Measurements from ENCODE around the gene GMPS. TPM values are rescaled to one million over a fixed set of nuclear protein-coding genes. Genes with fewer than 3 reads are reported as not detected.

GMPS gene
- total RNA-seq, 3 donors from 2014 or later = 20.2 to 44.7 (median 35.4) TPM

DNA sequence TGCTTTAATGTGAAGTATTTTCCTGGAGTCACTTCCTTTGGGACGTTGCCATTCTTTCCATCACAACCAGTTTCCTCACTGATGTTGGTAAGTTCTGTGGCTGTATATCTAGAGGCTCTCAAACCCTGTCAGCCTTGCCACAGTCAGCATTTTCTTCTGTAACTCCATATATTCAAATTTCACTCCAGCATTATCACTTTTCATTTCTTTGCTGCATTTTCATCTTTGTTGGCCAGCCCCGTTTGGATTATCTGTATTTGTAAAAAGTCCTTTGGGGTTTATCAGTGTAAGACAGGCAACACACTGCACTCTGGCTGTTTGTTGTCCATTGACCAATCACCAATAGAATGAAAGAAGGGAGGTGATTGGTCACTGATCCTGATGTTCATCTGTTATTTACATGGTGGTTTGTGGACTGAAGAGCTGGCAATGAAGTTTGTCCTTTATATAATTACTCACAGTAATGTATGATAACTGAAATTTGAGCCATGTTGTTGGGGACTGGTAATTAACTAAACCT lies 20.3 kb downstream of the GMPS start:
- peak; percentile 45 for ATAC-seq
- intact Hi-C loops (cut with DNase I, micrococcal nuclease) = no loop called here

DNA sequence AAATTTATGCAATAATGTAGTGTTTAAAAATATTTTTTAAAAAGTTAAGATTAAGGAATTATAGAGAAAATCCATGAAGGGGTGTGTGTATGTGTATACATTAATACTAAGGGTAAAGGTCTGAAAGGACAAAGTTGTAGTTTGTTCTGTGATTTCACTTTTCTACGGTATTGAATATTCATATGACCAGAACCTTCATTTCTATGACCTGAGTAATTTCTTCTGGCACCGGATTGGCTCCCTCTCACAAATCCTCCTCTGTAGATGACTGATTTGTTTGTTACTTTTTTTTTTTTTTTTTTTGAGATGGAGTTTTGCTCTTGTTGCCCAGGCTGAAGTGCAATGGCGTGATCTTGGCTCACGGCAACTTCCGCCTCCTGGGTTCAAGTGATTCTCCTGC lies 20.9 kb downstream of the GMPS start:
- DNase-seq = no peak
- peaks cover 8% of the 10 kb centered on the region for H3K4me1 ChIP-seq (ENCODE audit: low read depth)
- TF ChIP-seq, protein P1, sequence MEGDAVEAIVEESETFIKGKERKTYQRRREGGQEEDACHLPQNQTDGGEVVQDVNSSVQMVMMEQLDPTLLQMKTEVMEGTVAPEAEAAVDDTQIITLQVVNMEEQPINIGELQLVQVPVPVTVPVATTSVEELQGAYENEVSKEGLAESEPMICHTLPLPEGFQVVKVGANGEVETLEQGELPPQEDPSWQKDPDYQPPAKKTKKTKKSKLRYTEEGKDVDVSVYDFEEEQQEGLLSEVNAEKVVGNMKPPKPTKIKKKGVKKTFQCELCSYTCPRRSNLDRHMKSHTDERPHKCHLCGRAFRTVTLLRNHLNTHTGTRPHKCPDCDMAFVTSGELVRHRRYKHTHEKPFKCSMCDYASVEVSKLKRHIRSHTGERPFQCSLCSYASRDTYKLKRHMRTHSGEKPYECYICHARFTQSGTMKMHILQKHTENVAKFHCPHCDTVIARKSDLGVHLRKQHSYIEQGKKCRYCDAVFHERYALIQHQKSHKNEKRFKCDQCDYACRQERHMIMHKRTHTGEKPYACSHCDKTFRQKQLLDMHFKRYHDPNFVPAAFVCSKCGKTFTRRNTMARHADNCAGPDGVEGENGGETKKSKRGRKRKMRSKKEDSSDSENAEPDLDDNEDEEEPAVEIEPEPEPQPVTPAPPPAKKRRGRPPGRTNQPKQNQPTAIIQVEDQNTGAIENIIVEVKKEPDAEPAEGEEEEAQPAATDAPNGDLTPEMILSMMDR (IDR thresholded peaks at IDR 0.05) = no peak
- intact Hi-C loops (cut with DNase I, micrococcal nuclease) = no loop called here
- no peak for ATAC-seq
- no peaks in the 10 kb centered on the region for H3K9me3 ChIP-seq
- no peak overlapping the region for H3K4me3 ChIP-seq
- H3K36me3 ChIP-seq (ENCODE audit: low read depth) = no peaks in the 10 kb centered on the region

More for the DNA sequence above, 20.3 kb downstream of the GMPS start:
- Histone ChIP-seq H3K9me3 (no peaks in the 10 kb centered on the region), H3K4me1 (ENCODE audit: low read depth) (peaks cover 8% of the 10 kb centered on the region), H3K36me3 (ENCODE audit: low read depth) (no peaks in the 10 kb centered on the region), H3K4me3 (no peak overlapping the region)
- TF ChIP-seq, protein P1 (IDR thresholded peaks at IDR 0.05) = no peak
- DNase-seq = no peak

DNA sequence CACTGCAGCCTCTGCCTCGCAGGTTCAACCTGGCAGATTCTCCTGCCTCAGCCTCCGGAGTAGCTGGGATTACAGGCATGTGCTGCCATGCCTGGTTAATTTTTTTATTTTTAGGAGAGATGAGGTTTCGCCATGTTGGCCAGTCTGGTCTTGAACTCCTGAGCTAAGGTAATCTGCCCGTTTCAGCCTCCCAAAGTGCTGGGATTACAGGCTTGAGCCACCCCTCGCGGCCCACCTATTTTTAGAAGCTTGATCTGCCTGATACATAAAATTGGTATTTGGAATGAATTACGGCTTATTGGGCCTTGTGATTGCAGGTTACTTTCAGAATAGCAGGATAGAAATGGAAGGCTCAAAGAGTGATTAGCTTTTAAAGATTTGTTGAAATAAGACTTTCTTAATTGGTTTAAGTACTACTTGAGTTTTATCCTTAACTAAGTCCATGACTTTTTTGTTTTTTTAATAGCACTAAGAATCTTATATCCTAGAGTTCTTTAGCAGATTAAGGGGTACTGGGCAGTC lies 25.0 kb downstream of the GMPS start:
- Histone ChIP-seq H3K4me3 (no peak overlapping the region), H3K9me3 (no peaks in the 10 kb centered on the region), H3K4me1 (ENCODE audit: low read depth) (peaks cover 5% of the 10 kb centered on the region), H3K36me3 (ENCODE audit: low read depth) (no peaks in the 10 kb centered on the region)
- TF ChIP-seq, protein P1 (IDR thresholded peaks at IDR 0.05) = no peak
- intact Hi-C loops (cut with DNase I, micrococcal nuclease) = no loop called here
- DNase-seq = no peak
- no peak for ATAC-seq

DNA sequence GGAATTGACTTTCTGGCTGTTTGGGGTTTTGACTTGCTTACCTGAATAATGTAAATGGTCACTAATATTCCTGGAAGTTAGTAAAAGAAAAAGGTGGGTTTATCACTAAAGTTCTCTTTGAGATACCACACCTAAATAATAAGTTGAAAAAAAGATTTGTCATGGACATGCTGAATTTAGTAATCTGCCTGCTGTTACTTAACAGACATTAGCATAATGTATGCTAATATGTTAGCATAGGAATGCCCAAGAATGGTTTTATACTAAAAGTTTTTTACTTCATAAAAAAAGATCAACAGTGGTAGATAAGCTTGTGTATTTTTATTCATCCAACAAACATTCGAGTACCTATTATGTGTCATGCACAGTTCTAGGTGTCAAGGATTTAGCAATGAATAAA lies 36.5 kb downstream of the GMPS start:
- intact Hi-C loops (cut with DNase I, micrococcal nuclease) = no loop called here
- DNase-seq (no peak), ATAC-seq (no peak)
- H3K9me3 ChIP-seq = no peaks in the 10 kb centered on the region
- no peak overlapping the region for H3K4me3 ChIP-seq
- H3K36me3 ChIP-seq (ENCODE audit: low read depth) = no peaks in the 10 kb centered on the region
- H3K4me1 ChIP-seq (ENCODE audit: low read depth) = no peaks in the 10 kb centered on the region
- TF ChIP-seq, protein P1 (IDR thresholded peaks at IDR 0.05) = no peak

DNA sequence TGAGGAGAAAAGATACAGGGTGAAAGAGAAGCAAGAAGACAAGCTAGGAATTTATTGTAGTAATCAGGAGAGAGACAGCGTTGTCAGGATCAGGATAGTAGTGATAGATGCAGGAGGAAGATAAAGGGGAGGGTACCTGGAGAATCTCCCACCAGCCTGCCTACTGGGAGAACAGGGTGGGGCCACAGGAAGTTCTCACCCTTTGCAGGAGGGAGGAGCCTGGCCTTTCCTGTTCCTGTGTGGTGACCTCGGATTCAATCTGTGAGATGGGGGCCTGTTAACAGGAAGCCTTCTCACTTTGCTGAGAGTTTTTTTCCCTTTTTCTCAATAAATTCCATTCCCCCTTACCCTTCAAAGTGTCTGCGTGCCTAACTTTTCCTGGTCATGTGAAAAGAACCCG lies 37.6 kb downstream of the GMPS start:
- peak; percentile 25 for ATAC-seq
- Histone ChIP-seq H3K9me3 (no peaks in the 10 kb centered on the region), H3K4me1 (ENCODE audit: low read depth) (no peaks in the 10 kb centered on the region), H3K36me3 (ENCODE audit: low read depth) (no peaks in the 10 kb centered on the region), H3K4me3 (no peak overlapping the region)
- TF ChIP-seq, protein P1 (IDR thresholded peaks at IDR 0.05) = no peak
- intact Hi-C loops (cut with DNase I, micrococcal nuclease) = no loop called here
- DNase-seq = no peak

DNA sequence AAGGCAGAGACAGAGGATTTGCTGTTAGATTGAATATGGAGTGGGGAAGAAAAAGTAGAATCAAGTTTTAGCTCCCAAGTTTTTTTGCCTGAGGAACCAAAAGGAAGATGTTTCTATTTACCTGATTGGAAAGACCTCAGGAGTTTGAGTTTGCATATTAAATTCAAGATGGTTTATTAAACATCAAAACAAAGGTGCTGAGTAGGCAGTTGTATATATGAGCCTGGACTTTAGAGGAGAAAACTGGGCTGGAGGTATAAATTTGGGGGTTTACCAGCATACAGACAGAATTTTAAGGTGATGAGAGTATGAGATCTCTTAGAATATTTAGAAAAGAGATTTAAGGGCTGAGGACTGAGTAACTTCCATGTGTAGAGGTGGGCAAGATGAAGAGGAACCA lies 38.2 kb downstream of the GMPS start:
- ATAC-seq (no peak), DNase-seq (no peak)
- no peaks in the 10 kb centered on the region for H3K9me3 ChIP-seq

More for the DNA sequence above, 38.2 kb downstream of the GMPS start:
- no peak overlapping the region for H3K4me3 ChIP-seq
- TF ChIP-seq, protein P1 (IDR thresholded peaks at IDR 0.05) = no peak
- intact Hi-C loops (cut with DNase I, micrococcal nuclease) = no loop called here
- H3K4me1 ChIP-seq (ENCODE audit: low read depth) = no peaks in the 10 kb centered on the region
- H3K36me3 ChIP-seq (ENCODE audit: low read depth) = no peaks in the 10 kb centered on the region
